MM.1S (cell line): ENCODE results near the gene WDR48.

Experiments
- DNase-seq: peaks from one replicate; pipeline ENCODE4 v3.0.0-alpha.2; 2015
- H2AFZ ChIP-seq: fragments of 300-600 bp; sonication (generic); 2 replicates; pipeline ENCODE4 v1.6.0; 2016; ENCODE audit warnings: antibody characterized with exemption, low read length
- H3F3A ChIP-seq: fragments of 300-600 bp; sonication (generic); 2 replicates; pipeline ENCODE4 v1.6.1; 2016; ENCODE audit warnings: mild to moderate bottlenecking, antibody characterized with exemption, low read length, moderate library complexity, mixed read lengths; ENCODE audit not compliant: insufficient read depth
- H3K27ac ChIP-seq: fragments of 300-600 bp; sonication (generic); 2 replicates; pipeline ENCODE4 v1.5.1; 2016; ENCODE audit warnings: mild to moderate bottlenecking, low read length
- H3K27me3 ChIP-seq: fragments of 300-600 bp; sonication (generic); replicated peaks from 2 replicates; pipeline ENCODE4 v1.6.0; 2016; ENCODE audit warnings: low read length; ENCODE audit not compliant: insufficient read depth
- H3K36me3 ChIP-seq: fragments of 300-600 bp; sonication (generic); replicated peaks from 2 replicates; pipeline ENCODE4 v1.6.1; 2016; ENCODE audit warnings: mild to moderate bottlenecking, low read length, mixed read lengths; ENCODE audit not compliant: insufficient read depth
- H3K4me1 ChIP-seq: fragments of 300-600 bp; sonication (generic); 2 replicates; pipeline ENCODE4 v1.6.1; 2016; ENCODE audit warnings: low read length, mixed read lengths
- H3K4me2 ChIP-seq: fragments of 300-600 bp; sonication (generic); 2 replicates; pipeline ENCODE4 v1.6.0; 2016; ENCODE audit warnings: low read depth, low read length
- H3K4me3 ChIP-seq: fragments of 300-600 bp; sonication (generic); 2 replicates; pipeline ENCODE4 v1.5.1; 2016; ENCODE audit warnings: low read length, mixed read lengths
- H3K79me2 ChIP-seq: fragments of 300-600 bp; sonication (generic); 2 replicates; pipeline ENCODE4 v1.6.1; 2016; ENCODE audit warnings: mixed run types, low read length, mixed read lengths
- H3K9ac ChIP-seq: fragments of 300-600 bp; sonication (generic); 2 replicates; pipeline ENCODE4 v1.6.1; 2016; ENCODE audit warnings: low read length, mixed read lengths
- H3K9me2 ChIP-seq: fragments of 300-600 bp; sonication (generic); replicated peaks from 2 replicates; pipeline ENCODE4 v1.6.1; 2016; ENCODE audit warnings: mild to moderate bottlenecking, low read length, mixed read lengths; ENCODE audit not compliant: insufficient read depth
- H3K9me3 ChIP-seq: fragments of 300-600 bp; sonication (generic); replicated peaks from 2 replicates; pipeline ENCODE4 v1.6.1; 2016; ENCODE audit warnings: mild to moderate bottlenecking, low read length, mixed read lengths; ENCODE audit not compliant: insufficient read depth
- H4K20me1 ChIP-seq: fragments of 300-600 bp; sonication (generic); 2 replicates; pipeline ENCODE4 v1.6.1; 2016; ENCODE audit warnings: mild to moderate bottlenecking, low read length, moderate library complexity, mixed read lengths; ENCODE audit not compliant: insufficient read depth
- EZH2 ChIP-seq: fragments of 300-600 bp; sonication (generic); optimal IDR thresholded peaks from 2 replicates; pipeline ENCODE3; 2017; ENCODE audit warnings: low read depth, mild to moderate bottlenecking, antibody characterized with exemption, low read length, mixed read lengths
- EZH2phosphoT487 ChIP-seq: fragments of 300-600 bp; sonication (generic); IDR thresholded peaks from 2 replicates; pipeline ENCODE4 v1.6.1; 2018; ENCODE audit warnings: antibody characterized with exemption, low read length
- TF ChIP-seq, protein P1 (sequence below): fragments of 300-600 bp; sonication (generic); IDR thresholded peaks from 2 replicates; pipeline ENCODE4 v1.5.1; 2016; ENCODE audit warnings: antibody characterized with exemption, low read length, mixed read lengths

WDR48 gene

DNA sequence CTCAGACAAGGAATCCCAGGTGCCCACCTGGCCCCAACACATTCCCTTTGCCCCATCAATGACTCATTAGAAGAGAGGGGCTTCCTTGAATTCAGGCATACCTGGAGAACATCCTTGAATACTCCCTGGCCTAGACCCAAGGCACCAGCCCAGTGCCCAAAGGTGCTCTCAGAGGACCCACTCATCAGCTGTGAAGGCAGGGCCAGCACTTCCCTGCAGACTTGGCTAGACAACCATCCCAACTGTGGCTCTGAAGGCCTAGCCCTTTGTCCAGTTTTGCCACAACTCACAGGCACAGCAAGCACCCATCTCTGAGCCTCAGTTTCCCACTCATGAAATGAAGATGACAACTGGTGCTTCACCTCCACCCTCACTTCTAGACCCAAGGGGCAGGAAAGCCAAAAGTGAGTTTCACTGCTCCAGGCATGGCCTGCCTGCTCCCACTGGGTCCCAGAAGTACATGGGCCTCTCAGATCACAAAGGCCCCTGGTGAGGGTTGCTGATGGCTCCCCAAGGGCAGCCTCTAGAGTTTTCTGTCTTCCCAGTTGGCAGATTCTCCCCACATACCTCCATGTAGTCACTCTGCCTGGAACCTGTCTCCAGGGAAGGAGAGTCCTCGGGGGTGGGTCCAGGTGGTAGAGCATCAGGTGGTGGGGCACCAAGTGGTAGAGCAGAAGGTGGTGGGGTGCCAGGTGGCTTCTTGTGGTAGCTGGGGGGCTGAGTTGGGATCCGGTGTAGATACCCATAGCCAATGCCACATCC, 48.1 kb downstream of the WDR48 start:
- Histone ChIP-seq H3K9me2 (no peaks in the 10 kb centered on the region), H3K79me2 (peaks cover 28% of the 10 kb centered on the region), H3K4me1 (no peaks in the 10 kb centered on the region), H4K20me1 (no peaks in the 10 kb centered on the region), H3K4me3 (no peak overlapping the region), H3F3A (no peaks in the 10 kb centered on the region), H3K9me3 (no peaks in the 10 kb centered on the region), H3K4me2 (no peak overlapping the region), H2AFZ (no peak overlapping the region), H3K36me3 (no peaks in the 10 kb centered on the region), H3K9ac (no peak overlapping the region), H3K27me3 (no peaks in the 10 kb centered on the region), H3K27ac (no peak overlapping the region)
- no peak for DNase-seq
- TF ChIP-seq EZH2phosphoT487 (no peak), EZH2 (no peak)
- TF ChIP-seq, protein P1, sequence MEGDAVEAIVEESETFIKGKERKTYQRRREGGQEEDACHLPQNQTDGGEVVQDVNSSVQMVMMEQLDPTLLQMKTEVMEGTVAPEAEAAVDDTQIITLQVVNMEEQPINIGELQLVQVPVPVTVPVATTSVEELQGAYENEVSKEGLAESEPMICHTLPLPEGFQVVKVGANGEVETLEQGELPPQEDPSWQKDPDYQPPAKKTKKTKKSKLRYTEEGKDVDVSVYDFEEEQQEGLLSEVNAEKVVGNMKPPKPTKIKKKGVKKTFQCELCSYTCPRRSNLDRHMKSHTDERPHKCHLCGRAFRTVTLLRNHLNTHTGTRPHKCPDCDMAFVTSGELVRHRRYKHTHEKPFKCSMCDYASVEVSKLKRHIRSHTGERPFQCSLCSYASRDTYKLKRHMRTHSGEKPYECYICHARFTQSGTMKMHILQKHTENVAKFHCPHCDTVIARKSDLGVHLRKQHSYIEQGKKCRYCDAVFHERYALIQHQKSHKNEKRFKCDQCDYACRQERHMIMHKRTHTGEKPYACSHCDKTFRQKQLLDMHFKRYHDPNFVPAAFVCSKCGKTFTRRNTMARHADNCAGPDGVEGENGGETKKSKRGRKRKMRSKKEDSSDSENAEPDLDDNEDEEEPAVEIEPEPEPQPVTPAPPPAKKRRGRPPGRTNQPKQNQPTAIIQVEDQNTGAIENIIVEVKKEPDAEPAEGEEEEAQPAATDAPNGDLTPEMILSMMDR: no peak

DNA sequence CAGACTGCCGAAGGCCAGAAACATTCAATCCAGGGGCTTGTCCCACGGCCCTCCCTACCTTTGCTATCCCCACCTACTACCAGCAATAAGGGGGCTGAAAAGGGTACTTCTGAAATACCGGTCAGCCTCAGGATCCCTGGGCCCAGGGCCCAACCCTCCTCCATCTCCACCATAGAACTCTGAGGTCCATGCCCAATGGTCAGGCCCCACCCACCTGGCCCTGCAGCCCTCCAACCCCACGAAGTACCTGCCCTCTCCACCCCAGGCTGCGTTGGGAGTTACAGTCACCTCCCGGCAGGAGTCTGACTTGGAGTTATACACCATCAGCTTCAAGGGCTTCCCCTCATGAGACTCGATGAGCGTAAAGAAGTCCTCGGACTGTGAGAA, 48.7 kb downstream of the WDR48 start:
- Histone ChIP-seq H3K4me1 (peaks cover 1% of the 10 kb centered on the region; the same call in 1 of the 2 replicates), H3K4me3 (no peak overlapping the region), H3K9me2 (no peaks in the 10 kb centered on the region), H3K36me3 (no peaks in the 10 kb centered on the region), H3K4me2 (no peak overlapping the region), H3K27ac (no peak overlapping the region), H3K27me3 (no peaks in the 10 kb centered on the region), H3K79me2 (peaks cover 34% of the 10 kb centered on the region), H4K20me1 (no peaks in the 10 kb centered on the region), H2AFZ (no peak overlapping the region), H3K9me3 (no peaks in the 10 kb centered on the region), H3K9ac (no peak overlapping the region), H3F3A (no peaks in the 10 kb centered on the region)
- TF ChIP-seq EZH2phosphoT487: no peak
- TF ChIP-seq, protein P1: no peak
- TF ChIP-seq EZH2: no peak
- no peak for DNase-seq

DNA sequence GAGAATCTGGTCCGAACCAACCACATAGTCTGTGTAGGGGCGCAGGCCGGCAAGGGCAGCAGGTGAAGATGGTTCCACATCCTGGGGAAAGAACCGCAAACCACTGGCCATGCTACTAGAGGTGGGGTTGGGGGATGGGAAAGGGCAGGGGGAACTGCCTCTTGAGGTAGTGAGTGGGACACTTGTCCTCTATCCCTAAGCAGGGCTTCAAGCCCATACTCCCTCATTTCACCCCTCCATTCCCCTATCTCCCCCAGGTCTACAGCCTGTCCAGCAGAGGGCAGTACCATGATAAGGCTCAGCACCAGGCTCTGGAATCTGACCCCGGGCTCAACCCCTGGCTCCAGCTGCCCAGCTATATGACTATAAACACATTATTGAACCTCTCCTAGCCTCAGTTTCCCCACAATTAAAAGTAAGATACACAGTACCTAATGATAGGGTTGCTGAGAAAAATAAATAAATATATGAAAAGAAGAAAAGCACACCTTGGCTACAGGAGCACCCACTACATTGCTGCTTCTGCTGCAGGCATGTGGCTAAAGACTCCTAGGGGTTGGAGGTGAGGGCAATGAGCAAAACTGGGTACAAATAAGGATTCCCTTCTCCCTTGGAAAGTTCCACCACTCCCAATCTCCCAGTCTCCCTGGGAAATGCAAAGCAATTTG, 49.3 kb downstream of the WDR48 start:
- TF ChIP-seq, protein P1: peak; percentile 80
- TF ChIP-seq EZH2 (no peak), EZH2phosphoT487 (no peak)
- Histone ChIP-seq H3K9me2 (no peaks in the 10 kb centered on the region), H3K4me1 (peaks cover 8% of the 10 kb centered on the region), H3K27ac (no peak overlapping the region), H4K20me1 (no peaks in the 10 kb centered on the region), H3K36me3 (no peaks in the 10 kb centered on the region), H3K9ac (no peak overlapping the region), H3K79me2 (peaks cover 40% of the 10 kb centered on the region), H3K4me3 (no peak overlapping the region), H3K4me2 (no peak overlapping the region), H3K27me3 (no peaks in the 10 kb centered on the region), H3K9me3 (no peaks in the 10 kb centered on the region), H2AFZ (no peak overlapping the region), H3F3A (no peaks in the 10 kb centered on the region)
- peak; percentile 55 for DNase-seq
